AG09319 (cell line): Measurements from ENCODE around the gene SERAC1.
A peak's percentile ranks its signal among the peaks of the same experiment; 100 is the strongest.

Experiments used
- DNase-seq: peaks from one replicate; pipeline ENCODE4 v3.0.0-alpha.2; 2010; ENCODE audit warnings: low read depth; ENCODE audit errors: extremely low read depth
- TF ChIP-seq, protein P1 (sequence below): IDR thresholded peaks from 2 replicates; pipeline ENCODE4 v1.5.1; 2011; ENCODE audit warnings: low read depth, mild to moderate bottlenecking, inconsistent platforms, low read length, moderate library complexity

The SERAC1 gene

DNA sequence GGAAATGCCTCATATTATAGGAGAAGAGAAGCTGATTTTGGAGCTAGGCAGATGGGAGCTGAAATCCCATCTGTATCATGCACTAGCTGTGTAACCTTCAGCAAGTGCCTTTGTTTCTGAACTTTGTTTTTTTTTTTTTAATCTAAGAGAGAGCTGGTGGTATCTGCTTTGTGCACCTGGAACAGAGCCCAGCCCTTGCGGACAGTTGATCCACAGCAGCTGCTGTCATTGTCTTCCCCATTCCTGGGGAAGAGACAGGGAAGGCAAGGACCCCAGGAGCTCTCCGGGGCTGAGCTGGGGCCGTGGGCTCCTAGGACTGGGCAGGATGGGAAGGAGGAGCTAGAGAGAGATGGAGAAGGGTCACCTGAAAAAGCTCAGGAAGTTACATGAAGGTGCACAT, 94.3 kb downstream of the SERAC1 start:
- DNase-seq, result no peak

DNA sequence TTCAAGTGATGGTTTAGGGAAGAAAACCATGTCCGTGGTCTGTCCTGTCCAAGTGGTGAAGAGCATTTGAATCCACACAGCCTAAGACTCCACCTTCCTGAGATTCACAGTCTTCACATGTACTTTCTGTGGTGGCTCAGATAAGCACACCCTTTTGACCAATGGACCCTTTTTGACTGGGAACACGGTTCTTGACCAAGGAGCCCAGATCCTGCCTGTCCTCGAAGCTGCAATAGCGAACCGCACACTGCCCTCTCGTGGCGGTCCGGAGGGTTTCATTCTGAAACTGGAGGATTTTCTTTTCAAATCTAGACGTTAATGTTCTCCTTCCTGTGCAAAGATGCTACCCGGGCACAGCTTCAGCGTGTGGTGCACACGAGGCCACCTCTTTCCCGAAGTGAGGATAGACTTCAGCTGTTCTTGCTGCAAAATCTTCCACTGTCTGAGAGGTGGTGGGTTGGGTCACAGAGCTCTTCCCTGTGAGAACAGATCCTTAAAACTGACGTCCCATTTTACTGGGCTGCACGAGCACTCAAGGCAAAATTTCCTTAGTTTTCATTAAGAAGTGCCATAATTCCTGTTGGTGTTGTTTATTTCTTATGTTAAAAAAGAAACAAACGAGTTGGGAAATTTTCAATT, 95.9 kb downstream of the SERAC1 start:
- peak; percentile 47 for DNase-seq
- TF ChIP-seq, protein P1, sequence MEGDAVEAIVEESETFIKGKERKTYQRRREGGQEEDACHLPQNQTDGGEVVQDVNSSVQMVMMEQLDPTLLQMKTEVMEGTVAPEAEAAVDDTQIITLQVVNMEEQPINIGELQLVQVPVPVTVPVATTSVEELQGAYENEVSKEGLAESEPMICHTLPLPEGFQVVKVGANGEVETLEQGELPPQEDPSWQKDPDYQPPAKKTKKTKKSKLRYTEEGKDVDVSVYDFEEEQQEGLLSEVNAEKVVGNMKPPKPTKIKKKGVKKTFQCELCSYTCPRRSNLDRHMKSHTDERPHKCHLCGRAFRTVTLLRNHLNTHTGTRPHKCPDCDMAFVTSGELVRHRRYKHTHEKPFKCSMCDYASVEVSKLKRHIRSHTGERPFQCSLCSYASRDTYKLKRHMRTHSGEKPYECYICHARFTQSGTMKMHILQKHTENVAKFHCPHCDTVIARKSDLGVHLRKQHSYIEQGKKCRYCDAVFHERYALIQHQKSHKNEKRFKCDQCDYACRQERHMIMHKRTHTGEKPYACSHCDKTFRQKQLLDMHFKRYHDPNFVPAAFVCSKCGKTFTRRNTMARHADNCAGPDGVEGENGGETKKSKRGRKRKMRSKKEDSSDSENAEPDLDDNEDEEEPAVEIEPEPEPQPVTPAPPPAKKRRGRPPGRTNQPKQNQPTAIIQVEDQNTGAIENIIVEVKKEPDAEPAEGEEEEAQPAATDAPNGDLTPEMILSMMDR, result peak; percentile 83

More for the DNA sequence above, 94.3 kb downstream of the SERAC1 start:
- TF ChIP-seq, protein P1, result no peak

DNA sequence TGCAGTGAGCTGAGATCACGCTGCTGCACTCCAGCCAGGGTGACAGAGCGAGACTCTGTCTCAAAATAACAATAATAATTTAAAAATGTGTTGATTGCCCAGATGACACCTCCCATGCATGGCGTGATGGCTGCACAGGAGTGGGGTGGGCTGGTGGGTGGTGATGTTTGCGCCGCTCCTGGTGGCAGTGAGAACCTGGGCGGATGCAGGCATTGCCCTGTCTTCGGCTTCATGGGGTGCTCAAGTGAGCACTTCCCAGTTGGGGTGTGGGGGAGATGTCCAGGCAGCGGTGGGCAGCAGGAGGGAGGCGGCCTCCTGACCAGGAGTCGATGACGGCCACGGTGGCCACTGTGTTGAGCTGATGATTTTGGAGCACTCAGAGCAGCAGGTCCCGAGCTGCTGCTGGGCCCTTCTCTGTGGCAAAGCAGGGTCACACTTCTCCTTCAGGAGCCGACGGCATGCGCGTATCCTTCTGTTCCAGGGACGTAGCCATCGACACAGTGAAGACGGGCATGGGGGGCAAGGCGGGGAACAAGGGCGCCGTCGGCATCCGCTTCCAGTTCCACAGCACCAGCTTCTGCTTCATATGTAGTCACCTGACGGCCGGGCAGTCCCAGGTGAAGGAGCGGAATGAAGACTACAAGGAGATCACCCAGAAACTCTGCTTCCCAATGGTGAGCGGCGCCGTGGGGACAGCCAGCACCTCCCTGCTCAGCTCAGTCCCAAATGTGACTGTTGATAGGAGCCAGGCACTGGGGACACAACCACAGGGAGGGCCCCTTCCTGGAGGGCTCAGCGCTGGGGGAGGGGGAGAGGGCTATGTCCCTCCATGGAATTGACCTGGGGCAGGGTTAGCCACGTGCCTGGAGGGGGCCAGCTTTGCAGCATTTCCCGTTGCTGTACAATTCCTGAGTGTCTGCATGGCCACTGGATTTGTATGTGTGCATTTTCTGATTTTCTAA, 96.7 kb downstream of the SERAC1 start:
- no peak for DNase-seq
- TF ChIP-seq, protein P1, result no peak

DNA sequence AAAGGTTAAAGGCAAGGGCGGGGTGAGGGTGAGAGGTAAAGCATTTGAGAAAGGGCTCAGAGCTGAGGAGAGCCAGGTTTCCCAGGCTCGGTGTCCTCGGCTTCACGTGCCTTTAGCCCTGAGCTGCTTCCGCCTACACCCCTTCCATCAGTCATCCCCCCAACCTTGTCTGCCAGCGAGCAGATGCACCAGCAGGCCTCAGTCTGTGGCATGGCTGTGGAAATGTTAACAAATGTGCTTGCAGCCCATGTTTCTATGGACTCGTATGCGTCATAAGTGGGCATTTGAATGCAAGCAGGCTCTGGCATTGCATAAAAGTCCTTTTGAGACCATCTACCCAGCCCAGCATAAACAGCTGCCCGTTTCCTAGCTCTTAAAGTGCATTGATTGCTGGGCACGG, 97.5 kb downstream of the SERAC1 start:
- TF ChIP-seq, protein P1, result no peak
- no peak for DNase-seq

DNA sequence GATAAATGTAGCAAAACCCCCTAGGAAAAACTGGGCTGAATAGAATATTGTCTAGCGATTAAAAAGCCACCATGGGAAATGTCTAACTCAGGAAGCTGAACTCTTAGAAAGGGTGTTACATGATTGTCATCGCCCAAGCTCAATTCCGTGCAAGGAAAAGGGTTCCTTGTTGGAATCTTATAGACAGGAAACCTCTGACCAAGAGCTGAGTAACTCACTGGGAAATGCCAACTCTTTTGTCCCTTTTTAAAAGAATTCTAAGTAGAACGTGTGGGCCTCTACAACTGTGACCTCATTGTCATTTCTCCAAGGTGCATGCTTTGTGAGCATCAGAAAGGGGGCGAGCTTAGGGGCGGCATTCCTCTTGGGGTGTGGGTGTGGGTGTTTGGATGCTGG, 98.3 kb downstream of the SERAC1 start:
- DNase-seq, result no peak
- TF ChIP-seq, protein P1, result no peak

DNA sequence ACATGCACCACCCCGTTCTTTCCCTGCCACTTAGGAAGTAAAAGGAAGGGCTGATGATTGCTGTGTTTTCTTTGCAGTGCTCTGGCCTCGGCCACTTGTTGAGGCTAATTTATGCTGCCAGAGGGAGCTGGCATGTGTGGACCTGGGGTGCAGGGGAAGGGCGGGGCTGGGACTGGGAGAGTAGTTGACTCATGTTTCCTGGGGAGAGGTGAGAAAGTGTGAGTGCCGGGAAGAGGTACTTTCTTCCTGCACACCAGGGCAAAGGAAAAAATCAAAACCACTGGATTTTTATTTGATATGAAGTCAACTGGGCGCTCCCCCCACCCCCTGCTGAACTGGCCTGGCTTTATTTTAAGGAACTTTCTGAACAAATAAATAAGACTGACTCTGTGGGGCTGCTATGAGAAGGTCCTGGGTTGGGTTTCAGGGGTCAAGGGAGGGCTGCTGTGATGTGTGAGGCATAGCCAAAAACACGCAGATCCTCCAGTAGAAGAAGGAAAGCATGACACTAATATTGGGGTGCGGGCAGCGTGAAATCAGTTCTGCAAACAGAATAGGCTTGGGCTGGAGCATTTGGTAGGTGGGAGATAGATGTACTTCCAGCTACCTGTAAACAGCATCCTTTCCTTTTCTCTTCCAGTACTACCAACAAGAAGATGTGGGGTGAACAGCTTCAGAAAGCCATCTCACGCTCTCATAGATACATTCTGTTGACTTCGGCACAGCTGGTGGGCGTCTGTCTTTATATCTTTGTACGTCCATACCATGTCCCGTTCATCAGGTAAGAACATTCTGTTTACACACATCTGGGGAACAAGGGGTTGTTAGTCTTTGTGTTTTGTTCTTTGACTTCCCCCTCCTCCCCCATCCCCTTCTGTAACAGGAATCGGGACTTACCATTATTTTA, 98.9 kb downstream of the SERAC1 start:
- peak; percentile 11 for DNase-seq
- TF ChIP-seq, protein P1, result no peak
